Esophagus (tissue), 2 donors: ENCODE measurements around the gene SLC39A7. TPM values are rescaled to one million over a fixed set of nuclear protein-coding genes. Genes with fewer than 3 reads are reported as not detected.
A peak's percentile ranks its signal among the peaks of the same experiment; 100 is the strongest.

Experiments
- H3K27ac ChIP-seq, 2 donors: one replicate each; pipeline ENCODE4 v1.5.1; 2013; ENCODE audit warnings: low read depth in 2 of 2, mild to moderate bottlenecking in 2 of 2, inconsistent platforms in 1 of 2, low read length in 1 of 2, moderate library complexity in 1 of 2
- H3K27me3 ChIP-seq, 2 donors: one replicate each; pipeline ENCODE4 v1.6.1; 2013; ENCODE audit warnings: low read length in 2 of 2, control low read depth in 1 of 2, mild to moderate bottlenecking in 1 of 2; ENCODE audit not compliant: insufficient read depth in 2 of 2, control insufficient read depth in 1 of 2
- H3K36me3 ChIP-seq, 2 donors: one replicate each; pipeline ENCODE4 v1.6.1; 2013; ENCODE audit warnings: low read length in 1 of 2; ENCODE audit not compliant: control insufficient read depth in 2 of 2, insufficient read depth in 2 of 2
- H3K4me1 ChIP-seq, 2 donors: one replicate each; pipeline ENCODE4 v1.6.1; 2013; ENCODE audit warnings: low read length in 1 of 2; ENCODE audit not compliant: control insufficient read depth in 2 of 2, insufficient read depth in 2 of 2
- H3K4me3 ChIP-seq, 2 donors: one replicate each; pipeline ENCODE4 v1.5.1; 2013; ENCODE audit warnings: low read length in 2 of 2, mild to moderate bottlenecking in 2 of 2, low read depth in 1 of 2, moderate library complexity in 1 of 2
- H3K9me3 ChIP-seq, 2 donors: one replicate each; pipeline ENCODE4 v1.6.1; 2013; ENCODE audit warnings: mild to moderate bottlenecking in 2 of 2, low read depth in 1 of 2, low read length in 1 of 2, moderate library complexity in 1 of 2; ENCODE audit not compliant: control insufficient read depth in 2 of 2, insufficient read depth in 1 of 2
- WGBS, 2 donors: extraction: QIAGEN DNeasy Blood & Tissue Kit; methylation state at CpG; one replicate each; pipeline ENCODE4 v1.1.7; 2013; 5-methylcytosine and 5-hydroxymethylcytosine counted together
- polyA plus RNA-seq, 2 donors: library from polyadenylated mRNA; stranded (reverse); fragments of 200-250 nt; gene quantifications; one replicate each; pipeline ENCODE4 v1.2.3, GENCODE V29; 2013
- donor health status: healthy with polysubstance abuse.
- donor health status: Bipolar disorder and iron deficiency.

Gene SLC39A7
- polyA plus RNA-seq, 2 donors = 22.8 to 57.3 TPM

DNA sequence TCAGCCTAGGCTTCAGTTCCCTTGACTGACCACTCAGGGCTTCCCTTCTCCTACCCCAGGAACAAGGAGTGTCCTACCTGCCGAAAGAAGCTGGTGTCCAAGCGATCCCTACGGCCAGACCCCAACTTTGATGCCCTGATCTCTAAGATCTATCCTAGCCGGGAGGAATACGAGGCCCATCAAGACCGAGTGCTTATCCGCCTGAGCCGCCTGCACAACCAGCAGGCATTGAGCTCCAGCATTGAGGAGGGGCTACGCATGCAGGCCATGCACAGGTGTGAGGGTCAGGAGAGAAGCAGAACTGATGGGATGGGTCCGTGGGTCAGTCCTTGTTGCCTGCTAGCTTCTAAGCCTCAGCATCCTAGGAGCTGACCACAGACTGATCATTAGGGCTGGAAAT, 9.2 kb downstream of the SLC39A7 start:
- H3K9me3 ChIP-seq = no peaks in the 10 kb centered on the region
- no peak overlapping the region for H3K27ac ChIP-seq
- peaks cover 10 to 14% of the 10 kb centered on the region in 2 donors for H3K4me1 ChIP-seq
- WGBS, 2 donors = 91 to 94% methylated on average over 10 of the region's 10 CpGs
- no peaks in the 10 kb centered on the region for H3K27me3 ChIP-seq
- H3K36me3 ChIP-seq = peaks cover 0 to 7% of the 10 kb centered on the region in 2 donors
- no peak overlapping the region for H3K4me3 ChIP-seq

DNA sequence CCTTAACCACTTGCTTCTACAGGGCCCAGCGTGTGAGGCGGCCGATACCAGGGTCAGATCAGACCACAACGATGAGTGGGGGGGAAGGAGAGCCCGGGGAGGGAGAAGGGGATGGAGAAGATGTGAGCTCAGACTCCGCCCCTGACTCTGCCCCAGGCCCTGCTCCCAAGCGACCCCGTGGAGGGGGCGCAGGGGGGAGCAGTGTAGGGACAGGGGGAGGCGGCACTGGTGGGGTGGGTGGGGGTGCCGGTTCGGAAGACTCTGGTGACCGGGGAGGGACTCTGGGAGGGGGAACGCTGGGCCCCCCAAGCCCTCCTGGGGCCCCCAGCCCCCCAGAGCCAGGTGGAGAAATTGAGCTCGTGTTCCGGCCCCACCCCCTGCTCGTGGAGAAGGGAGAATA, 10.5 kb downstream of the SLC39A7 start:
- WGBS, 2 donors = 78 to 86% methylated on average over 16 to 17 of the region's 17 CpGs
- H3K36me3 ChIP-seq = peaks cover 0 to 7% of the 10 kb centered on the region in 2 donors
- no peaks in the 10 kb centered on the region for H3K9me3 ChIP-seq
- no peak overlapping the region for H3K27ac ChIP-seq
- H3K4me3 ChIP-seq = no peak overlapping the region
- H3K4me1 ChIP-seq = peaks cover 4 to 6% of the 10 kb centered on the region in 2 donors
- no peaks in the 10 kb centered on the region for H3K27me3 ChIP-seq

DNA sequence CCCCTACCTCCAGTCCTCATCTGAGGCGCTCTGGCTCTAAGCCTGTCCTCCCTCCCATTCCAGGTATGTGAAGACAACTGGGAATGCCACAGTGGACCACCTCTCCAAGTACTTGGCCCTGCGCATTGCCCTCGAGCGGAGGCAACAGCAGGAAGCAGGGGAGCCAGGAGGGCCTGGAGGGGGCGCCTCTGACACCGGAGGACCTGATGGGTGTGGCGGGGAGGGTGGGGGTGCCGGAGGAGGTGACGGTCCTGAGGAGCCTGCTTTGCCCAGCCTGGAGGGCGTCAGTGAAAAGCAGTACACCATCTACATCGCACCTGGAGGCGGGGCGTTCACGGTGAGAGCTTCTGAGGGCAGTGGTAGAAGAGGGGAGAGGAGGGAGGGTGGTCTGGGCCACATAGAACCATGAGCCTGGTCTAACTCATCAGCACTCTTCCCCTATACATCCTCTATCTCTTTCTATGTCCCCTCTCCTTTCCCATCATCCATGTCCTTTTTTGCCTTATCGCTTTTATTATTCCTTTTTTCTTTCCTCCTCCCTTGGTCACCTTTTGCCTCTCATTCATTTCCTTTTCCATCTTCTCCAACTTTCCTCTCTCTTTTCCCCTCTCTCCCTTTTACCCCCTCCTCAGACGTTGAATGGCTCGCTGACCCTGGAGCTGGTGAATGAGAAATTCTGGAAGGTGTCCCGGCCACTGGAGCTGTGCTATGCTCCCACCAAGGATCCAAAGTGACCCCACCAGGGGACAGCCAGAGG, 11.2 kb downstream of the SLC39A7 start:
- peaks cover 0 to 7% of the 10 kb centered on the region in 2 donors for H3K36me3 ChIP-seq
- no peak overlapping the region for H3K27ac ChIP-seq
- no peak overlapping the region for H3K4me3 ChIP-seq
- 83 to 84% methylated on average over 15 to 18 of the region's 18 CpGs for WGBS, 2 donors
- H3K27me3 ChIP-seq = no peaks in the 10 kb centered on the region
- peaks cover 4 to 6% of the 10 kb centered on the region in 2 donors for H3K4me1 ChIP-seq
- H3K9me3 ChIP-seq = no peaks in the 10 kb centered on the region

DNA sequence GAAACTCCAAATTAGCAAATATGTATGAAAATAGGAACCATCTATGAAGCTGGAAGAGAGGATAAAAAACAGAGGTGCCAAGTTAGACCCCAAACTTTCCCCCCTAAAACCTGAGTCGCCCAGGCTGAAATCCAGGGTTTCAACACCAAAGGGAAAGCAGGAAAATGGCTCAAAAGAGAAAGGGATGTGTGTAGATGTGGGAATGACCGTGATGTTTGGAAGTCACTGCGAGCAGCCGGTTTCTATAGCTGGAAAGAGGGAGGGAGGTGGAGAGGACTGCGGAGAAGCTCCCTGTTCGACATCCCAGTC, 12.1 kb downstream of the SLC39A7 start:
- Histone ChIP-seq H3K27me3 (no peaks in the 10 kb centered on the region), H3K9me3 (no peaks in the 10 kb centered on the region), H3K4me3 (peak overlapping the region in 1 of 2 donors; percentile 42), H3K36me3 (peaks cover 0 to 7% of the 10 kb centered on the region in 2 donors), H3K4me1 (peaks cover 0 to 6% of the 10 kb centered on the region in 2 donors), H3K27ac (no peak overlapping the region)
- 2 to 6% methylated on average over 6 of the region's 6 CpGs for WGBS, 2 donors

DNA sequence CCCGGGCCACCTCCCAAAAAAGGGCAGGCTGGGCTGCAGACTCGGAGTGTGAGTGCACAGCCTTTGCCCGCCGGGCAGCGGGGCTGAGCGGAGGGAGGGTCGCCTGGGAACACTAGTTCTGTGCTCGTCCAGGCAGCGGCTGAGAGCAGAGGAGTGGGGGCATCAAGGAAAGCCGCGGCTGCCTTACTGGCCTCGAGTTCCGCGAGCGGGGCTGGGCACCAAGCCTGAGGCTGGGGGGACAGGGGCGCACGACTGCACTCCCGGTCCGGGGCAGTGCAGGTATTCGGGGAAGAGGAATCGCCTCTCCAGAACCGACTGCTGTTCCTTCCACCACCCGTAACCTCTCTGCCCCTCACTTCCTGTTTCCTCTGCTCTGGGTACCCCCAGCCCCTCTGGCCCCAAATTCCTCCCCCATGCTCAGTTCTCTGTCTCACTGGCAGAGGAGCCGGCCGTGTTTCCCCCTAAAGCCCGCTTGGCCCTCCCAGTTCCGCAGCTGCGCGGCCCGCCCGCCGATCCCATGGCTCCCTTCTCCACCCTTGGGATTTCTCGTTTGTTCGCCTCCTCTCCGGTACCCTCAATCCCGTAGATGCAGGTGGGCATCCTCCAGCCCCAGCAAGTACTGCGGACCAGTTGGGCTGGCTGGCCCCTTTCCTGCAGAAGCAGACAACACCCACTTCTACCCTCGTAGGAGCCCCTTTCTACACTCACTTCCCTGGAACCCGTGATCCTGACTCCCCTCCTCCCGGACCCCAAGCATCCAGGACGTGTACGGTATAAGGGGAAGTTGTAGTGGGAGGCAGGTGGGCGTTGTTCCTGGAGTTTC, 12.7 kb downstream of the SLC39A7 start:
- 1 to 2% methylated on average over 42 to 43 of the region's 43 CpGs for WGBS, 2 donors
- no peak overlapping the region for H3K27ac ChIP-seq

DNA sequence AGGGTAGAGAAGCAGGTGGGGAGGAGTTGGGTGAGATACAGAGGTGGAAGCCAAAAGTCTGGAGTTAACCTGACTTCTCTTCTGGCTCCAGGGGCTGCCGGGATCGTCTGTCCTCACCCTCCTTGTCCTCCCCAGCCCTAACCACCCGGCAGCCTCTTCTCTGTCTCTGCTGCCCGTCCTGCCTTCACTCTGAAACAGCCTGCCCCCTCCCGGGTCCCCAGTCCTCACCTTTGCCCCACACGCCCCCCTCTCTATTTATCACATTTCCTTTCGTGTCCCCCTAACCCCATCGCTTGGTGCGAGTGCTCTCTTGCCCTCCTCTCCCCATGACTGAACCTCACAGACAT, 13.3 kb downstream of the SLC39A7 start:
- Histone ChIP-seq H3K27ac (no peak overlapping the region), H3K4me1 (peaks cover 0 to 6% of the 10 kb centered on the region in 2 donors), H3K27me3 (no peaks in the 10 kb centered on the region), H3K4me3 (peak overlapping the region; percentile 22 to 42), H3K36me3 (peaks cover 0 to 7% of the 10 kb centered on the region in 2 donors), H3K9me3 (no peaks in the 10 kb centered on the region)
- WGBS, 2 donors = 16 to 18% methylated on average over 9 of the region's 9 CpGs

More for the DNA sequence above, 12.7 kb downstream of the SLC39A7 start:
- Histone ChIP-seq H3K36me3 (peaks cover 0 to 7% of the 10 kb centered on the region in 2 donors), H3K27me3 (no peaks in the 10 kb centered on the region), H3K9me3 (no peaks in the 10 kb centered on the region), H3K4me1 (peaks cover 0 to 6% of the 10 kb centered on the region in 2 donors), H3K4me3 (peak overlapping the region; percentile 22 to 42)

DNA sequence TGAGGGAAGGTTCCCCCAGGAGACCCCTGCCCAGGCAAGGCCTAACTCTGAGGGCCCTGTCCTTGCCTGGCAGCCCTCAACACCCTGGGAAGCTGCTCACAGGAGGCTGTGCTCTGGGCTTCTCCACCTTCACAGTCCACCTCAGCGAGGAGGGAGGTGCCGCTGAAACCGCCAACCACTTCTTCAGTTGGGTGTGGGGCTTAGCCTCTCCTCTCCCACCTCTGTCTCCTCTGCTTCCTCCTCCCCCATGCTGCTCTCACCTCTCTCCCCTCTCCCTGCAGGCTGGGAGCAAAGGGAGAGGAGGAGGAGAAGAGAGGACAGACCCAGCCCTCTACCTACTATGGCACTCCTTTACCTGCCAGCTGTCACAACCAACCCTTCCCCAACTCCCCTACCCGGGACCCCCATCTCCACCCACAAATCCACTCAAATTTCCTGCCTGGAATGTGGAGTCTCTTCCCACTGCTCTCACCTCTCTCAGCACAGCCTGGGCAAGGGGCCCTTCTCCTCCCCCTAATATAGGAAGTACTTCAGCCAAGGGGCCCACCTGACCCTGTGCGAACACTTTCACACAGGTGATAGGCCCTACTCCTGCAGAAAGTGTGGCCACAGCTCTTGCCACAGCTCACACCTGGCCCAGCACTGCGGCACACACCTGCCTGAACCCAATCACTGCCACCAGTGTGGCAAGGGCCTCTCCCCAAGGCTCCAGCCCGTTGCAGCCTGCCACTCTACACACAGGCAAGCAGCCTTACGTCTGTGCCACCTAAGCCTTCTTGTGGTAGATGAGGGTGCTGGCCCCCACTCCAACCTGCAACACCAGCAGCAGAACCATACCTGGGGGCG, 14.8 kb downstream of the SLC39A7 start:
- H3K4me3 ChIP-seq = no peak overlapping the region
- no peak overlapping the region for H3K27ac ChIP-seq
- peaks cover 0 to 6% of the 10 kb centered on the region in 2 donors for H3K4me1 ChIP-seq
- no peaks in the 10 kb centered on the region for H3K9me3 ChIP-seq
- H3K36me3 ChIP-seq = no peaks in the 10 kb centered on the region
- 76 to 82% methylated on average over 9 of the region's 9 CpGs for WGBS, 2 donors
- no peaks in the 10 kb centered on the region for H3K27me3 ChIP-seq

DNA sequence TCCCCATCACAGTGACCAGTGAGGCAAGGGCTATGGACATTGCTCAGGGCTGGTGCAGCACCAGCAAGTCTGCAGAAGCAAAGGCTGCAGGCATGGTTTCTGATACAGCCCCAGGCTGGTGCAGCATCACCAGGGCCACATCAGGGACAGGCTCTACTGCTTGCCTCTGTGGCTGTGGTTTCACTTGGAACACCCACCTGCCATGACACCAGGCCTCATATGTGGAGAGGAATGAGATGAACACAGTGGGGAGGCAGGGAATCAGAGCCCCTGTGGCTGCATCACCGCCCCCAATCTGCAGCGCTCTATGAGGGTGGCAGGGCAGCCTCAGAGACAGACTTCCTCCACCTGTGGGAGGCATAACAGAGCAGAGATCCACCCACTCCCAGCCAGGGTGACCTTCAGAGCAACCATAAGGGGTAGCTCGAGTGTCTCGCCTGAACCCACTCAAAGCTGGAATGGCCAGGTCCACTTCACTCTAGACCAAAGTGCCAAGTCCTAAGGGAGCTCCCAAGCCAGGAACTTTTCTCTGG, 15.5 kb downstream of the SLC39A7 start:
- no peak overlapping the region for H3K27ac ChIP-seq
- H3K27me3 ChIP-seq = no peaks in the 10 kb centered on the region
- H3K36me3 ChIP-seq = no peaks in the 10 kb centered on the region
- H3K4me3 ChIP-seq = no peak overlapping the region
- peaks cover 0 to 6% of the 10 kb centered on the region in 2 donors for H3K4me1 ChIP-seq
- H3K9me3 ChIP-seq = no peaks in the 10 kb centered on the region
- 87 to 91% methylated on average over 4 of the region's 4 CpGs for WGBS, 2 donors

DNA sequence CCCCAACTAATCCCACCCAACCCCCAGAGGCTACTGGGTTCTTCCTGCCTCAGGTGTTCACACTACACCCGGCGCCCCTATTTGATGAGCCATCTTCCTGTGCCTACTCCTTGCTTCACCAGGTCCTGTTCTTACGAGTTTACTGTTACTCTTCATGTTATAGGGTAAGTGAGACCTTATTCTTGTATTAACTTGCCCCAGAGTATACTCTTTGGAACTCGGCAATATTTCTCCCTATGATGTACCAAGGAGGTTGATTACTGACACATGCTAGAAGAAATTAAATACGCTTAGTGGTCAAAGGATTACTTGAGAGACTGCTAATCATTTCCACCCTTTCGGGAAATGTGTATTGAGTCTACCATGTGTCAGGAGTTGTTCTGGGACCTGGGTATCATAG, 16.6 kb downstream of the SLC39A7 start:
- H3K4me1 ChIP-seq = peaks cover 0 to 6% of the 10 kb centered on the region in 2 donors
- no peaks in the 10 kb centered on the region for H3K36me3 ChIP-seq
- no peaks in the 10 kb centered on the region for H3K27me3 ChIP-seq
- no peaks in the 10 kb centered on the region for H3K9me3 ChIP-seq
- 73 to 75% methylated on average over 6 of the region's 6 CpGs for WGBS, 2 donors
- no peak overlapping the region for H3K4me3 ChIP-seq
- no peak overlapping the region for H3K27ac ChIP-seq
